AG04450 (cell line): ENCODE results near the gene LRRC75A. TPM values are rescaled to one million over a fixed set of nuclear protein-coding genes. Genes with fewer than 3 reads are reported as not detected.

Experiments
- CTCF ChIA-PET: fragments of 300-600, 350-600 bp; formaldehyde crosslinking; extraction: SDS; loops from one replicate; lab custom pipeline; 2022; ENCODE audit warnings: antibody characterized with exemption, inconsistent platforms; lab: Charles Lee
- POLR2A ChIA-PET: fragments of 350-600 bp; formaldehyde crosslinking; extraction: SDS; loops from one replicate; lab custom pipeline; 2021; ENCODE audit warnings: antibody characterized with exemption, inconsistent platforms; lab: Yijun Ruan, JAX
- DNase-seq: peaks from one replicate; pipeline ENCODE4 v3.0.0-alpha.2; 2011; ENCODE audit warnings: low read depth, low spot score
- H3K27ac ChIP-seq: one replicate; pipeline ENCODE4 v1.5.1; 2012; ENCODE audit warnings: low read depth, low read length, control low read depth
- H3K27me3 ChIP-seq: one replicate; pipeline ENCODE4 v1.6.0; 2012; ENCODE audit warnings: low read length; ENCODE audit not compliant: control insufficient read depth, insufficient read depth
- H3K4me3 ChIP-seq: 2 replicates; pipeline ENCODE4 v1.5.1; 2011; ENCODE audit warnings: mild to moderate bottlenecking, low read depth, low read length, control low read depth
- H3K9me3 ChIP-seq: 2 replicates; pipeline ENCODE4 v1.5.1; 2012; ENCODE audit warnings: low read length; ENCODE audit not compliant: control insufficient read depth, insufficient read depth
- polyA plus RNA-seq: library from polyadenylated mRNA; depleted of rRNA; stranded (reverse); fragments of >200 nt; gene quantifications from 2 replicates; pipeline ENCODE4 v1.2.3, GENCODE V29; 2011
- TF ChIP-seq, protein P1 (sequence below): IDR thresholded peaks from 2 replicates; pipeline ENCODE4 v1.5.1; 2011; ENCODE audit warnings: low read depth, low read length, control low read depth, inconsistent platforms

LRRC75A gene
- polyA plus RNA-seq, 1 experiment, result 1.2 TPM

- no peak for DNase-seq
- Histone ChIP-seq H3K27ac (no peak overlapping the region), H3K27me3 (peaks cover 15% of the 10 kb centered on the region), H3K4me3 (no peak overlapping the region), H3K9me3 (no peaks in the 10 kb centered on the region; the same call in 1 of the 2 replicates)
- ChIA-PET POLR2A (no interaction called here), CTCF (interaction anchor here (0.7 kb wide), 1 partner anchor 35 kb away, joined by 3 read pairs; no protein-coding TSS in a partner anchor)
- TF ChIP-seq, protein P1, sequence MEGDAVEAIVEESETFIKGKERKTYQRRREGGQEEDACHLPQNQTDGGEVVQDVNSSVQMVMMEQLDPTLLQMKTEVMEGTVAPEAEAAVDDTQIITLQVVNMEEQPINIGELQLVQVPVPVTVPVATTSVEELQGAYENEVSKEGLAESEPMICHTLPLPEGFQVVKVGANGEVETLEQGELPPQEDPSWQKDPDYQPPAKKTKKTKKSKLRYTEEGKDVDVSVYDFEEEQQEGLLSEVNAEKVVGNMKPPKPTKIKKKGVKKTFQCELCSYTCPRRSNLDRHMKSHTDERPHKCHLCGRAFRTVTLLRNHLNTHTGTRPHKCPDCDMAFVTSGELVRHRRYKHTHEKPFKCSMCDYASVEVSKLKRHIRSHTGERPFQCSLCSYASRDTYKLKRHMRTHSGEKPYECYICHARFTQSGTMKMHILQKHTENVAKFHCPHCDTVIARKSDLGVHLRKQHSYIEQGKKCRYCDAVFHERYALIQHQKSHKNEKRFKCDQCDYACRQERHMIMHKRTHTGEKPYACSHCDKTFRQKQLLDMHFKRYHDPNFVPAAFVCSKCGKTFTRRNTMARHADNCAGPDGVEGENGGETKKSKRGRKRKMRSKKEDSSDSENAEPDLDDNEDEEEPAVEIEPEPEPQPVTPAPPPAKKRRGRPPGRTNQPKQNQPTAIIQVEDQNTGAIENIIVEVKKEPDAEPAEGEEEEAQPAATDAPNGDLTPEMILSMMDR, result no peak
These were observed 3.6 kb downstream of the LRRC75A start for GRCh38 chr17:16488186-16488967.

DNA sequence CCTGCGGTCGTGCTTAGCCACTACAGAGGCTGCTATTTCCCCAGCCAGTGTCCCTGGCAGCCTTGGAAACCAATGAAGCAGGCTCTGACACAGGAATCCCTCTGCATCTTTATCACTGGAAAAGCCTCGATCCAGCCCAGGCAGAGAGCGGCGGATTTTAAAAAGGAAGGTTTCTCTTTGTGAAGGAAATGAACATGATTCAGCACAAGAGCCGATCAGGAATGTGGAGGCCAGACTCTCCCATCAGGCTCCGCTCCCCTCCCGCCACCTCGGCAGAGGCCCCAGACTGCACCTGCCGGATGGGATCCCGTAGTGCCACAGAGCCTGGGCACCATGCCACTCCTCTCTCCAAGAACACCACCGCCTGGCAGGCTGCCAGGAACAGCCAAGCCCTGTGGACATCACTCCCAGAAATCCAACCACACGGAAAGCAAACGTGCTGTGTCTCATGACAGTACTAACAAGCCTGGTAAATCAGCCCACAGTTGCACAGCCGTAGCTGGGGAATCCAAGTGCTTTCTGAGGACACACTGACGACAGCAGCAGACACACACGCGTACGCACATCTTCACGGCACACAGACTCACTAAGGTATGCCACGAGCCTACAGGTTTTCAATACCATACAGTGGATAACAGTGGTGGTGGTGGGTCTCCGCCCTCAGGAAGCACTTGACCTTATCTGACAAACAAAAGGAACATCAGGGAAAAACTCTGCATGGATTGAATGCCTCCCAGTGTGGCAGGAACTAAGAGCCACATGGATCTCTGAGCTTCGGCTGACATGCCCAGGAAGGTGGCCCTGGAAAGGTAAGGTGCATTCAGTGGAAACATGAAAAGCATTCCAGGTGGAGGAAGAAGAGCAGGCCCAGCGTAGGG is 5.4 kb downstream of the LRRC75A start:
- TF ChIP-seq, protein P1, result no peak
- Histone ChIP-seq H3K27ac (peak overlapping the region; percentile 52), H3K4me3 (no peak overlapping the region; the same call in 1 of the 2 replicates), H3K9me3 (no peaks in the 10 kb centered on the region; the same call in 1 of the 2 replicates), H3K27me3 (peaks cover 9% of the 10 kb centered on the region)
- ChIA-PET CTCF (interaction anchor here (1.2 kb wide), 1 partner anchor 33 kb away, joined by 3 read pairs; no protein-coding TSS in a partner anchor), POLR2A (no interaction called here)
- DNase-seq, result no peak

DNA sequence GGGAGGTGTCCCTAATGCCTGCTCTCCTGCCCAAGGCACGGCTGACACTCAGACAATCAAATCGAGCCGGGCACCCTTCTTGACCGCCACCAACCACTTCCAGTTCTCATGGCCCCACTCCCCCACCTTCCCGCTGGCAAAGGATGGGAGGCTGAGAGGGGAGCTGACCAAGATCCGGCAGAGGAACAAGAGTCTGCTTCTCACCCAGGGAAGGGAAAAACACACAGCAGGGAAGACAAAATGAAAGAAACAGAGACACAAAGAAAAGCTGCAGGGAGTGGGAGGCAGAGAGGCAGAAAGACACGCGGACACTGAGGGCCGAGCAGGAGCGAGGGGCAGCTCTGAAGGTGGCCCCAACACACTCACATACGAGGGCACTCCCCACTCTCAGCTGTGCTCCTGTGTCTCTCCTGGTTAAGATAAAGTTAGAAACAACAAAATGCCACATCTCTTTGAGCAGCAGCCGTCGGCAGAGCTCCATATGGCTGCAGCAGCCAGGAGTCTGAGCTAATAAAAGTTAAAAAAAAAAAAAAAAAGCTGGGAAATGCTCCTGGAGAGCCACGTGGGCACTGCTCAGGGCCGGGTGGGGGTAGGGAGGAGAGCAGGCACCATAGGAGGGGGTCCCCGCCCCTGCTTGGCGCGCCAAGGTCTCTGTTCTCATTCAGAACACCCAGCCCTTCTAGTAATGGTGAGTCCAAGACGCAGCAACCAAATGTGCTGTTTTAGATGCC is 7.4 kb downstream of the LRRC75A start:
- H3K4me3 ChIP-seq, result no peak overlapping the region
- POLR2A ChIA-PET, result no interaction called here

DNA sequence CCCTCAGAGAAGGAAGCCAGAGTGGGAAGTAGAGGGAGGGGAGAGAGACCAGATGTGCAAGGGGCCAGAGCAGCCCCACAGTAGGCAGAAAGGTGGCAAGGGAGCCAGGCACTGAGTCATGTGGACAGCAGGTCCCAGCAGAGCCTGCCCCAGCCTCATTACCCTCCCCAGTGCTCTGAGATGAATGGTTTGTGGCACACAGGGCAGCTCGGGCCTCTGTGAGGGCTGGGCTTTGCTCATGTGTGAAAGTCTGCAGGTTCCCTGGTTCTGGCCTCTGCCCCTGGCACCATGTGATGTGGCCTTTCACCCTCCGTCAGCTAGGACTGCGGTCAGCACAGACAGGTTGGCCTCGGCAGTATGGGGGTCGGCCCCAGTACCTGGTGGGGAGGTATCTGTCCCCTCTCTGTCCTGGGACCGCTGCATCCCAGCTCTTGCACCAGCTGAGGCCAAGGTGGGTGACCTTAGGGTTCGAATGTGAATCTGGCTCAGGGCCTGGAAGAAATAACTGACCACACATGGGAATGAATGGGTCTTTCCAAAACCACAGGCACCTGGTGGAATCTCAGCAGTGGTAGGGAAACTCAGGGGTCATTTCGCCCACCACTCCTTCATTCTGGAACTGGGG is 8.9 kb downstream of the LRRC75A start:
- DNase-seq, result no peak
- no peak overlapping the region for H3K4me3 ChIP-seq
- no peak overlapping the region for H3K27ac ChIP-seq
- ChIA-PET CTCF (interaction anchor here (0.7 kb wide), 1 partner anchor 29 kb away, joined by 3 read pairs; no protein-coding TSS in a partner anchor), POLR2A (no interaction called here)
- no peaks in the 10 kb centered on the region; the same call in 1 of the 2 replicates for H3K9me3 ChIP-seq
- TF ChIP-seq, protein P1, result no peak
- H3K27me3 ChIP-seq, result no peaks in the 10 kb centered on the region

More for the DNA sequence above, 7.4 kb downstream of the LRRC75A start:
- Histone ChIP-seq H3K27me3 (peaks cover 4% of the 10 kb centered on the region), H3K9me3 (no peaks in the 10 kb centered on the region; the same call in 1 of the 2 replicates), H3K27ac (peak overlapping the region; percentile 11)
- no peak for DNase-seq
- TF ChIP-seq, protein P1, result no peak
- CTCF ChIA-PET, result interaction anchor here (0.6 to 0.8 kb wide), 2 partner anchors 25 to 31 kb away, joined by 3 to 5 read pairs; no protein-coding TSS in a partner anchor
